K562 (cell line): ENCODE measurements around the gene SMCO1. TPM values are rescaled to one million over a fixed set of nuclear protein-coding genes. Genes with fewer than 3 reads are reported as not detected.

Experiments
- ATAC-seq: fragments of 200-7000 bp; cut with Tn5 transposase; 3 replicates; pipeline ENCODE4 v1.9.1; 2020; ENCODE audit warnings: moderate library complexity
- BruUV-seq: library from RNA; stranded (reverse); fragments of 400-500 nt; replicated peaks from 2 replicates; lab custom pipeline; 2021; lab: Mats Ljungman, UMichigan
- CTCF ChIA-PET: fragments of 300-600 bp; formaldehyde crosslinking; extraction: SDS; loops from one replicate; lab custom pipeline; 2021; ENCODE audit warnings: low intra/inter-chr PET ratio; lab: Yijun Ruan, JAX
- POLR2A ChIA-PET: fragments of 300-600, 350-650 bp; sonication (Branson Sonifier 250); formaldehyde crosslinking; extraction: SDS; loops from one replicate; lab custom pipeline; 2021; ENCODE audit warnings: antibody characterized with exemption, inconsistent platforms; lab: Yijun Ruan, JAX
- DNase-seq, 4 experiments: peaks; one replicate each; pipeline versions ENCODE4 v3.0.0 to v3.0.0-alpha.2; 2011 to 2018; ENCODE audit warnings: low spot score in 3 of 4, mixed read lengths in 3 of 4; ENCODE audit errors: extremely low read depth in 1 of 4
- FAIRE-seq: peaks from 2 replicates; lab custom pipeline; 2011; peaks lifted over from hg19 to GRCh38; lab: Jason Lieb, UNC
- H2AFZ ChIP-seq: 2 replicates; pipeline ENCODE4 v1.6.0; 2011; ENCODE audit warnings: low read depth, low read length, control low read depth, inconsistent platforms
- H3K27ac ChIP-seq: fragments of 200-600 bp; 3 replicates; pipeline ENCODE4 v1.8.0; 2011; ENCODE audit warnings: low read depth, mild to moderate bottlenecking, control low read depth, inconsistent platforms, low read length, moderate library complexity, mixed read lengths; ENCODE audit errors: extremely low read depth
- H3K27me3 ChIP-seq, 2 experiments: fragments of 300-600 bp in 1 of 2; 2 replicates in 1 of 2; 3 replicates in 1 of 2; pipeline versions ENCODE4 v1.6.0 to v1.8.0; 2011; ENCODE audit warnings: inconsistent platforms in 2 of 2, low read length in 2 of 2, mild to moderate bottlenecking in 1 of 2, mixed read lengths in 1 of 2, moderate library complexity in 1 of 2; ENCODE audit not compliant: control insufficient read depth in 2 of 2, insufficient read depth in 2 of 2
- H3K36me3 ChIP-seq: fragments of 300-600 bp; 3 replicates; pipeline ENCODE4 v1.8.0; 2011; ENCODE audit warnings: mild to moderate bottlenecking, low read length, inconsistent platforms; ENCODE audit not compliant: control insufficient read depth, insufficient read depth
- H3K4me1 ChIP-seq, 2 experiments: fragments of 200-600 bp in 1 of 2; replicated peaks in 1 of 2; 2 replicates in 1 of 2; 3 replicates in 1 of 2; pipeline versions ENCODE4 v1.5.1 to v1.8.0; 2011; ENCODE audit warnings: inconsistent platforms in 2 of 2, low read length in 2 of 2, mild to moderate bottlenecking in 1 of 2, mixed read lengths in 1 of 2, moderate library complexity in 1 of 2; ENCODE audit not compliant: control insufficient read depth in 2 of 2, insufficient read depth in 2 of 2
- H3K4me2 ChIP-seq: 2 replicates; pipeline ENCODE4 v1.6.1; 2011; ENCODE audit warnings: low read length, control low read depth, inconsistent platforms, mixed read lengths; ENCODE audit not compliant: insufficient read depth
- H3K4me3 ChIP-seq: fragments of 200-600 bp; sonication (generic), shearing (Covaris generic); 2 replicates; pipeline ENCODE4 v1.5.1; 2016; ENCODE audit warnings: control low read depth, inconsistent platforms
- H3K79me2 ChIP-seq: fragments of 200-600 bp; 3 replicates; pipeline ENCODE4 v1.8.0; 2011; ENCODE audit warnings: low read length, inconsistent platforms; ENCODE audit not compliant: control insufficient read depth, insufficient read depth
- H3K9ac ChIP-seq, 2 experiments: 2 replicates each; pipeline versions ENCODE4 v1.6.0 to v1.6.1; 2011; ENCODE audit warnings: low read depth in 2 of 2, low read length in 2 of 2, control low read depth in 1 of 2, inconsistent platforms in 1 of 2, mild to moderate bottlenecking in 1 of 2, mixed read lengths in 1 of 2; ENCODE audit not compliant: insufficient read depth in 1 of 2
- H3K9me1 ChIP-seq: one replicate; pipeline ENCODE4 v1.6.0; 2011; ENCODE audit warnings: inconsistent platforms, mild to moderate bottlenecking, low read length, moderate library complexity; ENCODE audit not compliant: control insufficient read depth, insufficient read depth
- H3K9me3 ChIP-seq: replicated peaks from 2 replicates; pipeline ENCODE4 v1.5.1; 2011; ENCODE audit warnings: low read depth, low read length, inconsistent platforms; ENCODE audit not compliant: control insufficient read depth, insufficient read depth
- H4K20me1 ChIP-seq: replicated peaks from 2 replicates; pipeline ENCODE4 v1.6.1; 2011; ENCODE audit warnings: low read length, inconsistent platforms, mixed read lengths; ENCODE audit not compliant: control insufficient read depth, insufficient read depth
- CBFA2T2 ChIP-seq: fragments of 450-650 bp; conservative IDR thresholded peaks from 2 replicates; pipeline ENCODE4 v1.6.1; 2017; ENCODE audit warnings: mild to moderate bottlenecking
- DNMT1 ChIP-seq: fragments of 450-650 bp; IDR thresholded peaks from 2 replicates; pipeline ENCODE4 v1.6.1; 2016; ENCODE audit warnings: antibody characterized with exemption, mild to moderate bottlenecking
- GABPB2 ChIP-seq: fragments of 250-450 bp; sonication (Bioruptor Pico); conservative IDR thresholded peaks from 2 replicates; pipeline ENCODE4 v1.5.1; 2021; ENCODE audit warnings: mild to moderate bottlenecking
- POLR2G ChIP-seq: fragments of 200-400 bp; formaldehyde crosslinking; IDR thresholded peaks from 2 replicates; pipeline ENCODE4 v1.6.1; 2017; ENCODE audit warnings: low read depth, mild to moderate bottlenecking, antibody characterized with exemption, low read length, moderate library complexity
- SRSF9 ChIP-seq: fragments of 200-400 bp; formaldehyde crosslinking; IDR thresholded peaks from 2 replicates; pipeline ENCODE4 v1.6.1; 2017; ENCODE audit warnings: low read depth, low read length, borderline replicate concordance
- TFAM ChIP-seq: fragments of 250-450 bp; sonication (Bioruptor Pico); conservative IDR thresholded peaks from 2 replicates; pipeline ENCODE4 v1.5.0; 2021; ENCODE audit warnings: mild to moderate bottlenecking, moderate library complexity
- ZBED1 ChIP-seq: IDR thresholded peaks from 2 replicates; pipeline ENCODE4 v1.6.1; 2014
- ZNF121 ChIP-seq: sonication (generic); formaldehyde crosslinking; conservative IDR thresholded peaks from 2 replicates; pipeline ENCODE4 v1.8.0; 2022; ENCODE audit warnings: missing genetic modification reagents
- ZNF143 ChIP-seq: sonication (generic); formaldehyde crosslinking; IDR thresholded peaks from 2 replicates; pipeline ENCODE4 v1.9.0; 2022; ENCODE audit warnings: mild to moderate bottlenecking, missing genetic modification reagents
- ZNF785 ChIP-seq: fragments of 250-450 bp; sonication (Bioruptor Pico); IDR thresholded peaks from 2 replicates; pipeline ENCODE4 v1.4.0; 2020; ENCODE audit warnings: mild to moderate bottlenecking
- WGBS: fragments of 100-300 bp; shearing (Covaris generic); methylation state at CpG from one replicate; pipeline ENCODE4 v1.1.6; 2016; ENCODE audit warnings: low coverage, mixed read lengths; ENCODE audit not compliant: insufficient coverage; ENCODE audit errors: missing lambda C conversion rate; 5-methylcytosine and 5-hydroxymethylcytosine counted together
- in situ Hi-C: fragments of 300-500 bp; cut with MboI; formaldehyde crosslinking; loops from 4 replicates; pipeline ENCODE4 v1.15.0; 2018; ENCODE audit warnings: inconsistent platforms, mixed read lengths
- intact Hi-C: fragments of 100-400 bp; cut with micrococcal nuclease; formaldehyde crosslinking; loops from 2 replicates; pipeline ENCODE4 v1.14.2; 2022
- polyA plus RNA-seq, 8 experiments: library from polyadenylated mRNA; depleted of rRNA in 4 of 8; stranded (reverse) in 5 of 8; unstranded in 3 of 8; fragments of >200 nt; fragmentation: Nextera tagmentation in 2 of 8; fragmentation: Illumina TruSeq in 1 of 8; extraction: Ambion mirVana in 2 of 8; extraction: Trizol in 1 of 8; gene quantifications; 2 replicates each; pipeline versions ENCODE4 v1.2.1 to v1.2.3, GENCODE V29; 2011 to 2014; ENCODE audit warnings: inconsistent platforms in 1 of 8, missing spikeins in 1 of 8
- total RNA-seq, 7 experiments: library from RNA; depleted of rRNA in 6 of 7; stranded (reverse); fragments of >200 nt in 6 of 7; fragmentation: Illumina TruSeq in 2 of 7; extraction: Trizol in 2 of 7; gene quantifications; 2 replicates each; pipeline versions ENCODE4 v1.2.1 to v1.2.3, GENCODE V29; 2011 to 2021; ENCODE audit warnings: low replicate concordance in 1 of 7
- TF ChIP-seq, protein P1 (sequence below): fragments of 450-650 bp; formaldehyde crosslinking; IDR thresholded peaks from 2 replicates; pipeline ENCODE4 v1.4.0; 2020; ENCODE audit warnings: mild to moderate bottlenecking
- TF ChIP-seq, protein P2 (sequence below), 2 experiments: fragments of 200-800 bp in 1 of 2; sonication (Bioruptor generic) in 1 of 2; sonication (generic) in 1 of 2; formaldehyde crosslinking in 1 of 2; IDR thresholded peaks in 1 of 2; conservative IDR thresholded peaks in 1 of 2; 2 replicates each; pipeline versions ENCODE4 v1.5.0 to v1.6.1; 2016 to 2020; ENCODE audit warnings: missing compliant biosample characterization in 1 of 2, missing genetic modification characterization in 1 of 2, missing genetic modification reagents in 1 of 2
- TF ChIP-seq, protein P3 (sequence below): fragments of 450-650 bp; IDR thresholded peaks from 2 replicates; pipeline ENCODE4 v1.6.1; 2018; ENCODE audit warnings: mild to moderate bottlenecking, low read depth; ENCODE audit not compliant: partially characterized antibody

Gene SMCO1
- total and polyA plus RNA-seq, 9 of the 15 experiments (the other 6 are each of a cell fraction or from before 2014, with no cell fraction given) = 0.05 to 0.35 (median 0.12) TPM; not detected in 5

DNA sequence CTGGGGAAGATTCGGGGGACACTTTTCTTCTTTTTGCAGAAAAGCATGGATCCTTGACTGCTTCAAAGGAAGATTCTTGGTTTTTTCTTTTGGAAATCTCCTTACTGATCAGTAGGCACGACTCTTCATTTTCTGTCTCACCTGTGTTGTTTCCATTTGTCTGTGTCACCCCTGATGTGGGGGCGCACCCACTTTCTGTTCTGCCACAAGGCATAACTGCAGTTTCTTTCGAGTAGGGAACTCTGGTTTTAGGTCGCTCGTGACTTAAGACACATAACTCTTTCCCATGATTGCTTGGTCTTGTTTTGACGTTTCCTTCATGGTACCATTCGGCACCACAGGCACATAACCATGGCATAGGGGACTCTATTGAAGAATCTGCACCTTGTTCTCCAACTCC is 42.9 kb downstream of the SMCO1 start:
- Histone ChIP-seq H3K4me2 (no peak overlapping the region), H3K9me3 (no peaks in the 10 kb centered on the region), H3K36me3 (peaks cover 85% of the 10 kb centered on the region), H4K20me1 (peaks cover 5% of the 10 kb centered on the region; the same call in 1 of the 2 replicates), H3K27ac (no peak overlapping the region), H2AFZ (no peak overlapping the region), H3K79me2 (peaks cover 16% of the 10 kb centered on the region), H3K4me3 (no peak overlapping the region), H3K9ac (no peak overlapping the region), H3K9me1 (no peaks in the 10 kb centered on the region), H3K4me1 (no peaks in the 10 kb centered on the region), H3K27me3 (no peaks in the 10 kb centered on the region)
- WGBS = 88% methylated on average over 8 of the region's 8 CpGs
- BruUV-seq = no TSS peak
- POLR2A ChIA-PET = no interaction called here
- TF ChIP-seq ZNF121 (CRISPR knock-in tag) (no peak), DNMT1 (no peak), TFAM (CRISPR knock-in tag) (no peak), POLR2G (no peak), CBFA2T2 (no peak), ZBED1 (no peak), ZNF143 (CRISPR knock-in tag) (no peak), ZNF785 (CRISPR knock-in tag) (no peak), GABPB2 (no peak), SRSF9 (no peak)
- TF ChIP-seq, protein P1, sequence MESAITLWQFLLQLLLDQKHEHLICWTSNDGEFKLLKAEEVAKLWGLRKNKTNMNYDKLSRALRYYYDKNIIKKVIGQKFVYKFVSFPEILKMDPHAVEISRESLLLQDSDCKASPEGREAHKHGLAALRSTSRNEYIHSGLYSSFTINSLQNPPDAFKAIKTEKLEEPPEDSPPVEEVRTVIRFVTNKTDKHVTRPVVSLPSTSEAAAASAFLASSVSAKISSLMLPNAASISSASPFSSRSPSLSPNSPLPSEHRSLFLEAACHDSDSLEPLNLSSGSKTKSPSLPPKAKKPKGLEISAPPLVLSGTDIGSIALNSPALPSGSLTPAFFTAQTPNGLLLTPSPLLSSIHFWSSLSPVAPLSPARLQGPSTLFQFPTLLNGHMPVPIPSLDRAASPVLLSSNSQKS (CRISPR knock-in tag) = no peak
- TF ChIP-seq, protein P2, sequence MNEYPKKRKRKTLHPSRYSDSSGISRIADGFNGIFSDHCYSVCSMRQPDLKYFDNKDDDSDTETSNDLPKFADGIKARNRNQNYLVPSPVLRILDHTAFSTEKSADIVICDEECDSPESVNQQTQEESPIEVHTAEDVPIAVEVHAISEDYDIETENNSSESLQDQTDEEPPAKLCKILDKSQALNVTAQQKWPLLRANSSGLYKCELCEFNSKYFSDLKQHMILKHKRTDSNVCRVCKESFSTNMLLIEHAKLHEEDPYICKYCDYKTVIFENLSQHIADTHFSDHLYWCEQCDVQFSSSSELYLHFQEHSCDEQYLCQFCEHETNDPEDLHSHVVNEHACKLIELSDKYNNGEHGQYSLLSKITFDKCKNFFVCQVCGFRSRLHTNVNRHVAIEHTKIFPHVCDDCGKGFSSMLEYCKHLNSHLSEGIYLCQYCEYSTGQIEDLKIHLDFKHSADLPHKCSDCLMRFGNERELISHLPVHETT (CRISPR knock-in tag; conservative IDR thresholded peaks at IDR 0.05 in 1 of 2, IDR thresholded peaks at IDR 0.05 in 1 of 2) = no peak
- TF ChIP-seq, protein P3, sequence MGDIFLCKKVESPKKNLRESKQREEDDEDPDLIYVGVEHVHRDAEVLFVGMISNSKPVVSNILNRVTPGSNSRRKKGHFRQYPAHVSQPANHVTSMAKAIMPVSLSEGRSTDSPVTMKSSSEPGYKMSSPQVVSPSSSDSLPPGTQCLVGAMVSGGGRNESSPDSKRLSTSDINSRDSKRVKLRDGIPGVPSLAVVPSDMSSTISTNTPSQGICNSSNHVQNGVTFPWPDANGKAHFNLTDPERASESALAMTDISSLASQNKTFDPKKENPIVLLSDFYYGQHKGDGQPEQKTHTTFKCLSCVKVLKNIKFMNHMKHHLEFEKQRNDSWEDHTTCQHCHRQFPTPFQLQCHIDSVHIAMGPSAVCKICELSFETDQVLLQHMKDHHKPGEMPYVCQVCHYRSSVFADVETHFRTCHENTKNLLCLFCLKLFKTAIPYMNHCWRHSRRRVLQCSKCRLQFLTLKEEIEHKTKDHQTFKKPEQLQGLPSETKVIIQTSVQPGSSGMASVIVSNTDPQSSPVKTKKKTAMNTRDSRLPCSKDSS = no peak
- DNase-seq = no peak
- intact Hi-C loops (no loop called here), in situ Hi-C loops (no loop called here)
- CTCF ChIA-PET = no interaction called here
- ATAC-seq = no peak
- FAIRE-seq = no peak
